Adrenal gland (tissue), 12 donors: ENCODE data around the gene ZFYVE16. TPM values are rescaled to one million over a fixed set of nuclear protein-coding genes. Genes with fewer than 3 reads are reported as not detected.
"Not testable (repeated sequence)": the region's sequence is repeated elsewhere in the genome, so short reads cannot be mapped to it uniquely, and the experiment has no call there.

ENCODE experiments used
- DNase-seq, 7 donors: peaks; one replicate each; pipeline ENCODE4 v3.0.0-alpha.2; 2019 to 2020
- H3K27ac ChIP-seq, 5 donors: fragments of 200-600 bp; sonication (generic) in 4 of 5; 1 replicate in 3 of 5; 2 replicates in 2 of 5; pipeline versions ENCODE4 v1.5.1 to v1.8.0; 2016 to 2020; ENCODE audit warnings: mild to moderate bottlenecking in 1 of 5
- H3K27me3 ChIP-seq: fragments of 200-600 bp; 2 replicates; pipeline ENCODE4 v1.8.0; 2021
- H3K36me3 ChIP-seq, 2 donors: fragments of 200-600 bp; replicated peaks in 1 of 2; 1 replicate in 1 of 2; 2 replicates in 1 of 2; pipeline versions ENCODE4 v1.5.1 to v1.8.0; 2018 to 2022
- H3K4me1 ChIP-seq, 2 donors: fragments of 200-600 bp; replicated peaks in 1 of 2; 1 replicate in 1 of 2; 2 replicates in 1 of 2; pipeline versions ENCODE4 v1.5.1 to v1.8.0; 2018 to 2021
- H3K4me3 ChIP-seq, 4 donors: fragments of 200-600 bp; sonication (generic) in 3 of 4; one replicate each; pipeline ENCODE4 v1.5.1; 2016 to 2018
- H3K9me3 ChIP-seq, 3 donors: fragments of 200-600 bp; sonication (generic) in 1 of 3; replicated peaks in 1 of 3; 1 replicate in 2 of 3; 2 replicates in 1 of 3; pipeline versions ENCODE4 v1.5.1 to v1.8.0; 2016 to 2021
- CTCF ChIP-seq, 6 experiments: fragments of 450-650 bp in 4 of 6; fragments of 200-600 bp in 2 of 6; sonication (generic) in 1 of 6; IDR thresholded peaks; 1 replicate in 5 of 6; 2 replicates in 1 of 6; pipeline versions ENCODE4 v1.5.1 to v1.8.0; 2016 to 2021; ENCODE audit warnings: antibody characterized with exemption in 6 of 6, mild to moderate bottlenecking in 2 of 6, moderate library complexity in 1 of 6
- POLR2A ChIP-seq, 2 donors: fragments of 450-650 bp; IDR thresholded peaks; one replicate each; pipeline ENCODE4 v1.6.1; 2017; ENCODE audit warnings: antibody characterized with exemption in 2 of 2, mild to moderate bottlenecking in 2 of 2, moderate library complexity in 1 of 2
- WGBS, 4 donors: extraction: QIAGEN DNeasy Blood & Tissue Kit in 2 of 4; methylation state at CpG; one replicate each; pipeline versions ENCODE4 v1.1.5 to v1.1.7; 2013 to 2017; 5-methylcytosine and 5-hydroxymethylcytosine counted together
- intact Hi-C, 2 donors: fragments of 100-400 bp; cut with DNase I; formaldehyde crosslinking; loops; one replicate each; pipeline versions ENCODE4 v1.14.1 to v1.15.0; 2022 to 2023
- polyA plus RNA-seq, 3 donors: library from polyadenylated mRNA; stranded (reverse); fragments of 200-250 nt in 2 of 3; fragments of 350-450 nt in 1 of 3; fragmentation: Illumina TruSeq in 1 of 3; extraction: RNeasy Lipid Tissue Mini Kit (QIAGEN cat#74804) in 1 of 3; gene quantifications; one replicate each; pipeline ENCODE4 v1.2.3, GENCODE V29; 2013 to 2014
- total RNA-seq, 9 donors: library from RNA; depleted of rRNA in 4 of 9; stranded (reverse); fragments of >200 nt in 4 of 9; fragments of 120-200 nt in 1 of 9; fragmentation: NEBNext Ultra II Directional in 1 of 9; extraction: Animal tissue kit (Norgen Biotek cat#: 25700) in 1 of 9; gene quantifications; one replicate each; pipeline versions ENCODE4 v1.1.0 to v1.2.4, GENCODE V29; 2013 to 2023
- donor health status: healthy with polysubstance abuse.
- donor health status: Bipolar disorder and iron deficiency.
- donor health status: DM: yes; HTN: yes; CAD: no.
- donor health status: DM: no; HTN: no; CAD: no.
- donor health status: DM: no; HTN: no; CAD: no.
- donor health status: DM: yes; HTN: yes; CAD: no.

Gene ZFYVE16
- total and polyA plus RNA-seq, 12 donors, result 14.3 to 56.3 (median 36.4) TPM

GRCh38 chr5:80492741-80493140, 84.9 kb downstream of the ZFYVE16 start:
- H3K27ac ChIP-seq, result no peak overlapping the region
- DNase-seq, result no peak
- no peaks in the 10 kb centered on the region for H3K9me3 ChIP-seq
- H3K4me1 ChIP-seq, result peaks cover 7 to 9% of the 10 kb centered on the region in 2 donors
- TF ChIP-seq CTCF (IDR thresholded peaks at IDR 0.05) (no peak), POLR2A (IDR thresholded peaks at IDR 0.05) (no peak)
- no peaks in the 10 kb centered on the region for H3K36me3 ChIP-seq
- no peaks in the 10 kb centered on the region for H3K27me3 ChIP-seq
- 93 to 100% (median 95%) methylated on average over 3 of the region's 3 CpGs for WGBS, 4 donors
- H3K4me3 ChIP-seq, result no peak overlapping the region
- intact Hi-C loops, result no loop called here

- 80 to 92% (median 86%) methylated on average over 7 of the region's 7 CpGs for WGBS, 4 donors
- H3K4me3 ChIP-seq, H3K9me3 ChIP-seq, H3K36me3 ChIP-seq, H3K27ac ChIP-seq, H3K27me3 ChIP-seq, DNase-seq, H3K4me1 ChIP-seq, intact Hi-C loops: not testable (repeated sequence)
Observed at GRCh38 chr5:80493443-80493842, 85.6 kb downstream of the ZFYVE16 start.

GRCh38 chr5:80495891-80496290, 88.0 kb downstream of the ZFYVE16 start:
- Histone ChIP-seq H3K27ac (no peak overlapping the region), H3K36me3 (no peaks in the 10 kb centered on the region), H3K27me3 (no peaks in the 10 kb centered on the region), H3K4me1 (no peaks in the 10 kb centered on the region), H3K9me3 (no peaks in the 10 kb centered on the region), H3K4me3 (no peak overlapping the region)
- DNase-seq, result no peak
- WGBS, 4 donors, result 96 to 97% (median 96%) methylated on average over 2 of the region's 2 CpGs
- no peak for TF ChIP-seq POLR2A (IDR thresholded peaks at IDR 0.05)
- TF ChIP-seq CTCF (IDR thresholded peaks at IDR 0.05), result no peak
- intact Hi-C loops, result no loop called here

- Histone ChIP-seq H3K27ac (no peak overlapping the region), H3K27me3 (no peaks in the 10 kb centered on the region), H3K9me3 (no peaks in the 10 kb centered on the region), H3K4me1 (no peaks in the 10 kb centered on the region), H3K36me3 (no peaks in the 10 kb centered on the region), H3K4me3 (no peak overlapping the region)
- 90 to 93% (median 92%) methylated on average over 2 of the region's 2 CpGs for WGBS, 4 donors
- intact Hi-C loops, result loop anchor here in 1 of 2 donors (10.0 kb wide), 1 partner anchor 158 kb away; no protein-coding TSS in a partner anchor
- TF ChIP-seq POLR2A (IDR thresholded peaks at IDR 0.05) (no peak), CTCF (IDR thresholded peaks at IDR 0.05) (no peak)
- DNase-seq, result no peak
Observed at GRCh38 chr5:80502800-80503199, 94.9 kb downstream of the ZFYVE16 start.

GRCh38 chr5:80503641-80504040, 95.8 kb downstream of the ZFYVE16 start:
- TF ChIP-seq CTCF (IDR thresholded peaks at IDR 0.05) (no peak), POLR2A (IDR thresholded peaks at IDR 0.05) (no peak)
- Histone ChIP-seq H3K9me3 (no peaks in the 10 kb centered on the region), H3K27ac (no peak overlapping the region), H3K36me3 (no peaks in the 10 kb centered on the region), H3K27me3 (no peaks in the 10 kb centered on the region), H3K4me3 (no peak overlapping the region), H3K4me1 (no peaks in the 10 kb centered on the region)
- WGBS, 4 donors, result 63 to 78% (median 65%) methylated on average over 1 of the region's 1 CpG
- intact Hi-C loops, result loop anchor here in 1 of 2 donors (10.0 kb wide), 1 partner anchor 159 kb away; no protein-coding TSS in a partner anchor
- no peak for DNase-seq
